ENCODE results near the gene TLCD5. TPM values are rescaled to one million over a fixed set of nuclear protein-coding genes. Genes with fewer than 3 reads are reported as not detected.

The TLCD5 gene
- total and polyA plus RNA-seq, 7 donors: 0.60 to 7.2 (median 3.7) TPM; not detected in 1

GRCh38 chr11:120284272-120284671 is 40.8 kb upstream of the TLCD5 start:
- no peak for DNase-seq

GRCh38 chr11:120285256-120285655 is 39.8 kb upstream of the TLCD5 start:
- H3K9me3 ChIP-seq: no peaks in the 10 kb centered on the region
- TF ChIP-seq EP300 (IDR thresholded peaks at IDR 0.05) (no peak), CTCF (IDR thresholded peaks at IDR 0.05) (no peak), POLR2AphosphoS5 (IDR thresholded peaks at IDR 0.05) (no peak), POLR2A (IDR thresholded peaks at IDR 0.05) (no peak)
- H3K36me3 ChIP-seq: no peaks in the 10 kb centered on the region
- peaks cover 0 to 8% (median 3%) of the 10 kb centered on the region in 4 donors for H3K4me1 ChIP-seq
- no peak overlapping the region for H3K27ac ChIP-seq
- intact Hi-C loops (cut with DNase I): no loop called here
- DNase-seq: no peak
- H3K4me3 ChIP-seq: no peak overlapping the region
- 78 to 85% methylated on average over 4 of the region's 4 CpGs for whole genome bisulfite sequencing, 2 donors
- H3K27me3 ChIP-seq: peaks cover 0 to 6% (median 0%) of the 10 kb centered on the region in 3 donors

More at GRCh38 chr11:120284272-120284671, 40.8 kb upstream of the TLCD5 start:
- peaks cover 0 to 8% (median 3%) of the 10 kb centered on the region in 4 donors for H3K4me1 ChIP-seq
- no peak overlapping the region for H3K27ac ChIP-seq
- no peaks in the 10 kb centered on the region for H3K36me3 ChIP-seq
- 89 to 92% methylated on average over 6 of the region's 6 CpGs for WGBS, 2 donors
- no peaks in the 10 kb centered on the region for H3K9me3 ChIP-seq
- TF ChIP-seq POLR2AphosphoS5 (IDR thresholded peaks at IDR 0.05) (no peak), EP300 (IDR thresholded peaks at IDR 0.05) (no peak), CTCF (IDR thresholded peaks at IDR 0.05) (no peak), POLR2A (IDR thresholded peaks at IDR 0.05) (no peak)
- intact Hi-C loops (cut with DNase I): no loop called here
- H3K4me3 ChIP-seq: no peak overlapping the region
- peaks cover 0 to 6% (median 0%) of the 10 kb centered on the region in 3 donors for H3K27me3 ChIP-seq

DNA sequence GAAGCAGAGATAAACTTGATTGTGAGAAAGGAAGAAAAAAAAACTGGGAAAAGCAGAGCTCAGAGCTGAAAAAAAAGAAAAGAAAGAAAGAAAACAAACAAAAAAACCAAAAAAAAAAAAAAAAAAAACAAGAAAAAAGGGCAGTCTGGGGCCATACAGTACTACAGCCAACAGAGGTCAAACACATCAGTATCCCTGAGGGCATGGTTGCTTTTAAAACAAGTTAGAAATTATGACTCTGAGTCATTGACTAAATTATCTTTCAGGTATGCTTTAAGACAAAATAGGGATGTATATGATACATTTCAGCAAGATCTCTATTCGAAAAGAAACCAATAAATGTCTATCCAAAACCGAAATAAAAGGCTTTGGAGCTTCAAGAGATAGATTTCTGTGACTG is 37.1 kb upstream of the TLCD5 start:
- no peaks in the 10 kb centered on the region for H3K36me3 ChIP-seq

DNA sequence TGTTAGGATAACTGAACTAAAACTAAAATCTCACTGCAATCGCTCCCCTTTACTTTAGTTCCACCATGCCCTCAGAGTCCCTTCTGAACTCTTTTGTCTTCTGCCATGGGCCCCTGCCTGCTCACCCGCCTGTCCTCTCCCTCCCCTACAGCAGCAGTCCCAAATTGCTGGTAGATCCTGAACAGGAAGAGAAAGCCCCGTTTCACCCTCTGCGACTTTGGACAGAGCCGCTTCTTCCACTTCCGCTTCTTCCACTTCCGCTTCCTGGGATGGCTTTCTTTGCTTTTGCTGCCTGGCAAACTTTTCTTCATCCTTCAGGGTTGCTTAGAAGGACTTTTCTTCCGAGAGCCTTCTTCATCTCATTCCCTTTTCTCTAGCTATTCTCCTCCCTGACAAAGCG is 35.7 kb upstream of the TLCD5 start:
- intact Hi-C loops (cut with DNase I): no loop called here
- no peak for TF ChIP-seq POLR2AphosphoS5 (IDR thresholded peaks at IDR 0.05)
- TF ChIP-seq POLR2A (IDR thresholded peaks at IDR 0.05): no peak
- WGBS, 2 donors: 71 to 89% methylated on average over 9 of the region's 9 CpGs
- Histone ChIP-seq H3K27me3 (peaks cover 0 to 20% (median 0%) of the 10 kb centered on the region in 3 donors), H3K4me1 (no peaks in the 10 kb centered on the region), H3K36me3 (no peaks in the 10 kb centered on the region), H3K9me3 (no peaks in the 10 kb centered on the region), H3K4me3 (no peak overlapping the region), H3K27ac (no peak overlapping the region)
- no peak for DNase-seq

More for the DNA sequence above, 37.1 kb upstream of the TLCD5 start:
- TF ChIP-seq EP300 (IDR thresholded peaks at IDR 0.05) (no peak), CTCF (IDR thresholded peaks at IDR 0.05) (no peak), POLR2AphosphoS5 (IDR thresholded peaks at IDR 0.05) (no peak), POLR2A (IDR thresholded peaks at IDR 0.05) (no peak)
- H3K27me3 ChIP-seq: peaks cover 0 to 10% (median 0%) of the 10 kb centered on the region in 3 donors
- H3K4me1 ChIP-seq: no peaks in the 10 kb centered on the region
- DNase-seq: no peak
- WGBS, 2 donors: 85 to 90% methylated on average over 2 of the region's 2 CpGs
- no peak overlapping the region for H3K27ac ChIP-seq
- H3K4me3 ChIP-seq: no peak overlapping the region
- intact Hi-C loops (cut with DNase I): no loop called here
- H3K9me3 ChIP-seq: no peaks in the 10 kb centered on the region

DNA sequence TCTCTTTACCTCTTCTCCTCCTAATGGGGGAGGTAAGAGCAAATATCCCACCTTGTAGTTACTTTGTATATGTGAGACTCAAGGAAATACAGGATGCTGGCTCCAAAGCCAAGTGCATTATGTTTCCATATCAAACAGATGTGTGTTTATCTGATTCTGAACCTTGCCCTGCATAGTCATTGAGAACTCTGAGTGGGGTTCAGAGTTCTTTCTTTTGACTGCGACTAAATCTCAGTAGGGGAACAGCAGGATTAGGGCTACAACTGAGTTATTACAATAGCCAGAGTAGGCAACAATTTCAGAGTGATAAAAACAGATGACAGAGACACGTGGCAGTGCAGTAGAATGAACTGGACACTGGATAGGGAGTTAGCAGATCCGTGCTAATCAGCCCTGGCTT is 34.1 kb upstream of the TLCD5 start:
- Histone ChIP-seq H3K27me3 (peaks cover 0 to 28% (median 0%) of the 10 kb centered on the region in 3 donors), H3K9me3 (no peaks in the 10 kb centered on the region), H3K4me3 (no peak overlapping the region), H3K27ac (no peak overlapping the region), H3K4me1 (no peaks in the 10 kb centered on the region), H3K36me3 (no peaks in the 10 kb centered on the region)
- WGBS, 2 donors: 8 to 34% methylated on average over 3 of the region's 3 CpGs
- no peak for TF ChIP-seq POLR2A (IDR thresholded peaks at IDR 0.05)
- no peak for TF ChIP-seq CTCF (IDR thresholded peaks at IDR 0.05)
- TF ChIP-seq POLR2AphosphoS5 (IDR thresholded peaks at IDR 0.05): no peak
- TF ChIP-seq EP300 (IDR thresholded peaks at IDR 0.05): no peak
- no peak for DNase-seq
- intact Hi-C loops (cut with DNase I): no loop called here
